CD14-positive monocyte (primary cell): ENCODE measurements around the gene SSTR3. TPM values are rescaled to one million over a fixed set of nuclear protein-coding genes. Genes with fewer than 3 reads are reported as not detected.
"Not testable (repeated sequence)": the region's sequence is repeated elsewhere in the genome, so short reads cannot be mapped to it uniquely, and the experiment has no call there.

ENCODE experiments used
- DNase-seq, 3 donors: peaks; one replicate each; pipeline ENCODE4 v3.0.0-alpha.2; 2011 to 2022
- H2AFZ ChIP-seq: 2 replicates; pipeline ENCODE4 v1.6.0; 2012; ENCODE audit warnings: mild to moderate bottlenecking, low read depth, low read length, inconsistent platforms; ENCODE audit not compliant: insufficient read depth, poor library complexity, severe bottlenecking
- H3K27ac ChIP-seq, 2 donors: 1 replicate in 1 of 2; 2 replicates in 1 of 2; pipeline ENCODE4 v1.5.1; 2012 to 2013; ENCODE audit warnings: low read length in 2 of 2, control low read depth in 1 of 2, inconsistent platforms in 1 of 2, low read depth in 1 of 2, mild to moderate bottlenecking in 1 of 2
- H3K27me3 ChIP-seq, 2 donors: one replicate each; pipeline versions ENCODE4 v1.6.0 to v1.6.1; 2011 to 2013; ENCODE audit warnings: low read length in 2 of 2; ENCODE audit not compliant: control insufficient read depth in 2 of 2, insufficient read depth in 2 of 2
- H3K36me3 ChIP-seq, 2 donors: replicated peaks in 1 of 2; 1 replicate in 1 of 2; 2 replicates in 1 of 2; pipeline versions ENCODE4 v1.5.1 to v1.6.1; 2012 to 2013; ENCODE audit warnings: low read length in 2 of 2, control low read depth in 1 of 2, inconsistent platforms in 1 of 2, mild to moderate bottlenecking in 1 of 2; ENCODE audit not compliant: insufficient read depth in 2 of 2, control insufficient read depth in 1 of 2
- H3K4me1 ChIP-seq, 2 donors: 1 replicate in 1 of 2; 2 replicates in 1 of 2; pipeline versions ENCODE4 v1.5.1 to v1.6.1; 2012 to 2013; ENCODE audit warnings: low read length in 2 of 2, control low read depth in 1 of 2, inconsistent platforms in 1 of 2, mild to moderate bottlenecking in 1 of 2, moderate library complexity in 1 of 2; ENCODE audit not compliant: insufficient read depth in 2 of 2, control insufficient read depth in 1 of 2
- H3K4me2 ChIP-seq: replicated peaks from 2 replicates; pipeline ENCODE3; 2012; ENCODE audit warnings: low read length, moderate library complexity, mild to moderate bottlenecking; ENCODE audit not compliant: poor library complexity, severe bottlenecking; ENCODE audit errors: extremely low read depth
- H3K4me3 ChIP-seq, 3 experiments: fragments of 200-600 bp in 1 of 3; sonication (generic) in 1 of 3; replicated peaks in 1 of 3; 1 replicate in 2 of 3; 2 replicates in 1 of 3; pipeline ENCODE4 v1.5.1; 2011 to 2013; ENCODE audit warnings: low read length in 3 of 3, mild to moderate bottlenecking in 3 of 3, control low read depth in 2 of 3, low read depth in 2 of 3, inconsistent platforms in 1 of 3, moderate library complexity in 1 of 3
- H3K79me2 ChIP-seq: 2 replicates; pipeline ENCODE4 v1.6.0; 2012; ENCODE audit warnings: mild to moderate bottlenecking, control low read depth, inconsistent platforms, low read length, moderate library complexity; ENCODE audit not compliant: insufficient read depth
- H3K9ac ChIP-seq: 2 replicates; pipeline ENCODE4 v1.6.0; 2017; ENCODE audit warnings: low read length, mild to moderate bottlenecking; ENCODE audit not compliant: insufficient read depth, poor library complexity, severe bottlenecking
- H3K9me3 ChIP-seq, 2 donors: replicated peaks in 1 of 2; 1 replicate in 1 of 2; 2 replicates in 1 of 2; pipeline versions ENCODE4 v1.5.1 to v1.6.1; 2012 to 2013; ENCODE audit warnings: low read length in 2 of 2, control low read depth in 1 of 2; ENCODE audit not compliant: control insufficient read depth in 1 of 2, insufficient read depth in 1 of 2
- H4K20me1 ChIP-seq: 2 replicates; pipeline ENCODE4 v1.6.0; 2012; ENCODE audit warnings: mild to moderate bottlenecking, low read length, control low read depth, moderate library complexity; ENCODE audit not compliant: insufficient read depth
- H3K27ac Mint-ChIP-seq, 7 donors: one replicate each; pipeline ENCODE4 v1.8.0; 2020; ENCODE audit warnings: mild to moderate bottlenecking in 7 of 7, mixed read lengths in 7 of 7, moderate library complexity in 6 of 7, inconsistent platforms in 2 of 7
- H3K27me3 Mint-ChIP-seq, 3 donors: one replicate each; pipeline ENCODE4 v1.8.0; 2021 to 2022; ENCODE audit warnings: low read depth in 3 of 3, mild to moderate bottlenecking in 3 of 3, mixed read lengths in 3 of 3, moderate library complexity in 3 of 3, inconsistent platforms in 1 of 3
- H3K36me3 Mint-ChIP-seq, 2 donors: one replicate each; pipeline ENCODE4 v1.8.0; 2020; ENCODE audit warnings: mixed read lengths in 2 of 2, inconsistent platforms in 1 of 2, mild to moderate bottlenecking in 1 of 2
- H3K4me1 Mint-ChIP-seq: one replicate; pipeline ENCODE4 v1.8.0; 2020; ENCODE audit warnings: mild to moderate bottlenecking, mixed read lengths
- H3K4me3 Mint-ChIP-seq, 2 donors: one replicate each; pipeline ENCODE4 v1.8.0; 2020; ENCODE audit warnings: mild to moderate bottlenecking in 2 of 2, mixed read lengths in 2 of 2, moderate library complexity in 1 of 2
- H3K9me3 Mint-ChIP-seq, 7 donors: one replicate each; pipeline ENCODE4 v1.8.0; 2020 to 2022; ENCODE audit warnings: mixed read lengths in 7 of 7, mild to moderate bottlenecking in 6 of 7, moderate library complexity in 6 of 7, inconsistent platforms in 2 of 7
- WGBS: methylation state at CpG from one replicate; pipeline ENCODE4 v1.1.5; 2013; ENCODE audit warnings: missing lambda C conversion rate; ENCODE audit not compliant: insufficient coverage; 5-methylcytosine and 5-hydroxymethylcytosine counted together
- intact Hi-C, 2 donors: fragments of 100-400 bp; cut with micrococcal nuclease; formaldehyde crosslinking; loops; one replicate each; pipeline versions ENCODE4 v1.15.0 to v1.15.1; 2023
- polyA plus RNA-seq, 3 donors: library from polyadenylated mRNA; depleted of rRNA in 1 of 3; unstranded in 2 of 3; stranded (reverse) in 1 of 3; fragments of 300-500 nt in 2 of 3; fragments of >200 nt in 1 of 3; fragmentation: Illumina TruSeq in 2 of 3; gene quantifications; 1 replicate in 2 of 3; 2 replicates in 1 of 3; pipeline ENCODE4 v1.2.3, GENCODE V29; 2012 to 2021
- TF ChIP-seq, protein P1 (sequence below): fragments of 200-600 bp; IDR thresholded peaks from one replicate; pipeline ENCODE4 v1.8.0; 2022; ENCODE audit warnings: antibody characterized with exemption, mild to moderate bottlenecking

SSTR3 gene
- polyA plus RNA-seq, 3 donors, result 0.04 TPM; not detected in 2

DNA sequence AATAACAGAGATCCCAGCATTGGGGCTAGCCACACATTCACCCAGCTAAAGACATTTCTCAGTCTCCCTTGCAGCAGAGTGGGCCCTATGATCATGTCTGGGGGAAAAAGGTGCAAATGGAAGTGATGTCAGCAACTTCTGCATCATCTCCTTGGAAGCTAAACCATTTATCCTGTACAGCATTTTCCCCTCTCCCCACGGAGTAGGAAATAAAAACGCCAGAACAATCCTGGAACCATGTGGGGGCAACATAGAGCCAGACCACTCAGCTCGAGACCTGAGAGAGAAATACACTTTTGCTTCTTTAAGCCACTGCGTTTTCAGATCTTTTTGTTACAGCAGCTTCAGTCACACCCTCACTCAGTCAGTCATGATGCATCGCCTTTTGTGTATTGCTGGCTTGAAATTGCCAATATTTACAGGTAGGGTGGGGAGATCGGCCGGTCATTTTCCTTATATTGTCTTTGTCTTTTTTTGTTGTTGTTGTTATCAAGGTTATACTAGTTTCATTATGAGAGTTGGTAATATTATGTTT lies 40.9 kb upstream of the SSTR3 start:
- peaks cover 3 to 6% (median 6%) of the 10 kb centered on the region in 3 donors for H3K27me3 Mint-ChIP-seq
- Histone ChIP-seq H4K20me1 (no peaks in the 10 kb centered on the region), H3K9me3 (no peaks in the 10 kb centered on the region), H3K79me2 (no peaks in the 10 kb centered on the region), H3K27me3 (no peaks in the 10 kb centered on the region), H2AFZ (no peak overlapping the region), H3K36me3 (no peaks in the 10 kb centered on the region), H3K9ac (no peak overlapping the region), H3K4me3 (no peak overlapping the region), H3K27ac (no peak overlapping the region), H3K4me1 (no peaks in the 10 kb centered on the region), H3K4me2 (no peak overlapping the region)
- TF ChIP-seq, protein P1, sequence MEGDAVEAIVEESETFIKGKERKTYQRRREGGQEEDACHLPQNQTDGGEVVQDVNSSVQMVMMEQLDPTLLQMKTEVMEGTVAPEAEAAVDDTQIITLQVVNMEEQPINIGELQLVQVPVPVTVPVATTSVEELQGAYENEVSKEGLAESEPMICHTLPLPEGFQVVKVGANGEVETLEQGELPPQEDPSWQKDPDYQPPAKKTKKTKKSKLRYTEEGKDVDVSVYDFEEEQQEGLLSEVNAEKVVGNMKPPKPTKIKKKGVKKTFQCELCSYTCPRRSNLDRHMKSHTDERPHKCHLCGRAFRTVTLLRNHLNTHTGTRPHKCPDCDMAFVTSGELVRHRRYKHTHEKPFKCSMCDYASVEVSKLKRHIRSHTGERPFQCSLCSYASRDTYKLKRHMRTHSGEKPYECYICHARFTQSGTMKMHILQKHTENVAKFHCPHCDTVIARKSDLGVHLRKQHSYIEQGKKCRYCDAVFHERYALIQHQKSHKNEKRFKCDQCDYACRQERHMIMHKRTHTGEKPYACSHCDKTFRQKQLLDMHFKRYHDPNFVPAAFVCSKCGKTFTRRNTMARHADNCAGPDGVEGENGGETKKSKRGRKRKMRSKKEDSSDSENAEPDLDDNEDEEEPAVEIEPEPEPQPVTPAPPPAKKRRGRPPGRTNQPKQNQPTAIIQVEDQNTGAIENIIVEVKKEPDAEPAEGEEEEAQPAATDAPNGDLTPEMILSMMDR, result no peak
- intact Hi-C loops, result no loop called here
- peaks cover 4% of the 10 kb centered on the region for H3K4me1 Mint-ChIP-seq
- H3K36me3 Mint-ChIP-seq, result no peaks in the 10 kb centered on the region
- H3K27ac Mint-ChIP-seq, result no peak overlapping the region
- 10% methylated on average over 2 of the region's 7 CpGs for WGBS
- H3K9me3 Mint-ChIP-seq, result peaks cover 0 to 1% (median 0%) of the 10 kb centered on the region in 7 donors
- no peak overlapping the region for H3K4me3 Mint-ChIP-seq
- no peak for DNase-seq

DNA sequence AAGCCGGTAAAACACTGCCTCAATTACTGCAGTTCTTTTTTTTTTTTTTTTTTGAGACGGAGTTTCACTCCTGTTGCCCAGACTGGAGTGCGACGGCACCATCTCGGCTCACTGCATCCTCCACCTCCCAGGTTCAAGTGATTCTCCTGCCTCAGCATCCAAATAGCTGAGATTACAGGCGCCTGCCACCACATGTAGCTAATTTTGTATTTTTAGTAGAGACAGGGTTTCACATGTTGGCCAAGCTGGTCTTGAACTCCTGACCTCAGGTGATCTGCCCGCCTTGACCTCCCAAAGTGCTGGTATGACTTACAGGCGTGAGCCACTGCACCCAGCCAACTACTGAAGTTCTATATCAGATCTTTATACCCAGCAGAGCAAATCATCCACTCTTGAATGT lies 39.6 kb upstream of the SSTR3 start:
- H3K4me3 ChIP-seq, H3K9ac ChIP-seq, H3K4me2 ChIP-seq, H3K27ac ChIP-seq, H4K20me1 ChIP-seq, H3K36me3 ChIP-seq, H3K4me3 Mint-ChIP-seq, H3K9me3 ChIP-seq, intact Hi-C loops, DNase-seq, H3K79me2 ChIP-seq, H3K36me3 Mint-ChIP-seq, H3K27ac Mint-ChIP-seq, H3K27me3 ChIP-seq, H3K4me1 Mint-ChIP-seq, H3K9me3 Mint-ChIP-seq, H2AFZ ChIP-seq, H3K27me3 Mint-ChIP-seq, H3K4me1 ChIP-seq: not testable (repeated sequence)
- WGBS, result 96% methylated on average over 3 of the region's 8 CpGs
